ENCODE measurements around the gene CD38.
"Not testable (repeated sequence)": the region's sequence is repeated elsewhere in the genome, so short reads cannot be mapped to it uniquely, and the experiment has no call there.

The CD38 gene

DNA sequence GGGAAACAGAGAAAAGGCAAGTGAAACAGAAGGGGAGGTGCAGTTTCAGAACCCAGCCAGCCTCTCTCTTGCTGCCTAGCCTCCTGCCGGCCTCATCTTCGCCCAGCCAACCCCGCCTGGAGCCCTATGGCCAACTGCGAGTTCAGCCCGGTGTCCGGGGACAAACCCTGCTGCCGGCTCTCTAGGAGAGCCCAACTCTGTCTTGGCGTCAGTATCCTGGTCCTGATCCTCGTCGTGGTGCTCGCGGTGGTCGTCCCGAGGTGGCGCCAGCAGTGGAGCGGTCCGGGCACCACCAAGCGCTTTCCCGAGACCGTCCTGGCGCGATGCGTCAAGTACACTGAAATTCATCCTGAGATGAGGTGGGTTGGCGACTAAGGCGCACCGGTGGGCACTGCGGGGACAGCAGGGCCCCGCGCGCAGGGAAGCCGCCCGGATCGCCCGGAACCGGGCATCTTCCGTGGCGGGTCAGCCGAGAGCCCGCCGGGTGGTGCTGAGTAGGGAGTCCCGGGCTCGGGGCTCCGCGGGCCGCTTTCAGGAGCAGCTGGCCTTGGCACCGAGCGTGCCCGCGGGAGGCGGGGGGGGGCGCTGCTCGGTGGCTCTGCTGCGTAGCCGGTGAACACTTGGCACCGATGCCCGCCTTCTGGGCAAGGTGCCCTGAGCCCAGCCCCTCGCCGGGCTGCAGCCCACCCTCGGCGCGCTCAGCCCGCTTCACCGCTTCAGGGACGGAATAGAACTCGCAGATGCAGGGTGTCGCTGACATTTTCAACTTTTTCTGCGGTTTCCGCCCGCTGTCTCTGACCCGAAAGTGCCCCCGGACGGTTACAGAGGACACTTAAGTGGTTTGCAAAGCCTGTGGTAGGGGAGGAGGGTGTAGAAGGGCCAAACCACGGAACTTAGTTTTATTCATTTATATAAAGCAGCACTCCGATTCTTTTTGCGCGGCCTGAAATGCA, at the start of gene CD38:
Gene CD38 (plus strand): TSS at position 40 of the 953 bp plus-strand sequence. CDS start 87 bp downstream, at position 127.
- no peak for DNase-seq

DNA sequence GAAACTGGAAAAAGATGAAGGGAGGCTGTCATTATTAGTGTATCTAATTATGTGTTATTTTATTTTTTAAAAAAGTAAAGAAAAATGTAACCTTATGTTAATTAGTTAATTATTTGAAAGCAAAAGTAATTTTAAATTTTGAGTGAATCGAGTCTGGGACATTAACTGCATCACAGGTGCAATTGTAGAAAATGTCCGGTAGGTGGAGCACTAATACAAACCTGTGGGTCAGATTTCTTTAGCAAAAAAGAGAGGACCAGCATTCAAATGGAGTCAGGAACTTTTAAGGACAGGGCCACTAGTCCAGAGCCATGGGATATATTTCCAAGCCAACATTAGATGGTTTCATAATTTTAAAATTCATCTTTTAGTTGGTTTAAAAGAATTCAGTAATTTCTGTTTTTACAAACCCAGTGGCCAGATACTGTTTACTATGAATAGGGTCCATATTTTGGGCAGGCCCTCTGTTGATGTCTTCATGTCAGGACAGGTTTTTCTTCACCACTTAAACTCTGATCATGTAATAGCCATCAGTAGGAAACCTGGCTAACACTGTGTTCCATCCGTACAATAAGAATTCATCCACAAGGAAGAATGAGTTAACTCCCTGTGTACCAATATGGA, 48.1 kb upstream of the CD38 start:
- DNase-seq, result peak; percentile 28

DNA sequence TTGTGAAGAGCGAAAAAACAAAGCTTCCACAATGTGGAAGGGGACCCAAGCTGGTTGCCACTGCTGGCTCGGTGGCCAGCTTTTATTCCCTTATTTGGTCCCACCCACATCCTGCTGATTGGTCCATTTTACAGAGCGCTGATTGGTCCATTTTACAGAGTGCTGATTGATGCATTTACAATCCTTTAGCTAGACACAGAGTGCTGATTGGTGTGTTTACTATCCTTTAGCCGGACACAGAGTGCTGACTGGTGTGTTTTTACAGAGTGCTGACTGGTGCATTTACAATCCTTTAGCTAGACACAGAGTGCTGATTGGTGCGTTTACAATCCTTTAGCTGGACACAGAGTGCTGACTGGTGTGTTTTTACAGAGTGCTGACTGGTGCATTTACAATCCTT, 45.1 kb upstream of the CD38 start:
- DNase-seq, result not testable (repeated sequence)

DNA sequence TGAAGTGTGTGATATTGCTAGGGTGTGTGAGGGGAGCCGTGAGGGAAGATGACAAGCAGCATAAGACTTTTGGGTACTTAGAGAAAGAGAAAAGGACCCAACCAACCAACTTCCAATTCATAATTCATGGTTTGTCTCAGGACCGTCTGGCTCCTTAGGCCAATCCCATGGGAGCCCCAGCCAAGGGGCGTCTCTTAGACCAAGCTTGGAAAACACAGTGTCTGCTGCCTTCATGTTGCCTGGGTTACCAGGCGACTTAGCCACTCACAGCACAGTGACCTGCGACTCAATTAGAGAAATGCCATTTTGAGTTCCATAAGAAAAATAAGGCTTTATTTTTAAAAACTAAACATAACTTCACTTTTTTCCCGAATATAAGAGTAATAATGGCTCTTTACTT, 42.6 kb upstream of the CD38 start:
- DNase-seq, result no peak

DNA sequence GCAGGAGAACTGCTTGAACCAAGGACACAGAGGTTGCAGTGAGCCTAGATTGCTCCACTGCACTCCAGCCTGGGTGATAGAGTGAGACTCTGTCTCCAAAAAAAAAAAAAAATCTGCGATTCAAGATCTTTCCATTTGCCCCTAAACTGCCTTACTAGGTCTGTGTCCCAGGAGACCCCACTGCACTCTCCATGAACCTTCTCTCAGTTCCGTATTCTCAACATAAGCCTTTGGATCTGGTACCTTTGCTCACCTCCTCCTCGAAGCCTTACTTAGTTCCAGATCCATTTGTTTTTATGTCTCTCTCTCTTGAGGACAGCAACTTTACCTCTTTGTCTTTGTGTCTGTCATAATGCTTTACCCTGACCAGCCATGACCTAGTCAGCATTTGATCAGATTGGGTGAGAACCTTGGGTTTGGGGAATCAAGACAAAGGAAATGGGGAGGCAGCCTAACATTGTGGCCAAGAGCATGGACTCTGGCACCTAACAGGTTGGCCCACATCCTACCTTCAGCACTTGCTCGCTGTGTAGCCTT, 41.5 kb upstream of the CD38 start:
- no peak for DNase-seq

DNA sequence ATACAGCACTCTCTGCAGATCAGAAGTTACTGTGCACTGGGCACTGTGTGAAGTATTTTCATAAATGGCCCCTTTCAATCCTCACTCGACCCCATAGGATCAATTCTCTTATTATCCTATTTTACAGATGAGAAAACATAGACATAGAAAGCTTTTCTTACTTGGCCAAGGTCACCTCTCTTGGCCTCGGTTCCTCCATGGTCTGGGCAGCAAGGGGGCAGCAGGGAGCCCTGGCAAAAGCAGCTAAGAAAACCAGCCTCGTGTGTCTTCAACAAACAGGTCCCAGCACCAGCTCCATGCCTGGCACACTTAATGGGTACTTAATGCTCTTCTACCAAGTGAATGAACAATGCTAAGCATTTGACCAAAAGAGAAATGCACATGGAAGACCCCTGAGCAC, 40.9 kb upstream of the CD38 start:
- no peak for DNase-seq

DNA sequence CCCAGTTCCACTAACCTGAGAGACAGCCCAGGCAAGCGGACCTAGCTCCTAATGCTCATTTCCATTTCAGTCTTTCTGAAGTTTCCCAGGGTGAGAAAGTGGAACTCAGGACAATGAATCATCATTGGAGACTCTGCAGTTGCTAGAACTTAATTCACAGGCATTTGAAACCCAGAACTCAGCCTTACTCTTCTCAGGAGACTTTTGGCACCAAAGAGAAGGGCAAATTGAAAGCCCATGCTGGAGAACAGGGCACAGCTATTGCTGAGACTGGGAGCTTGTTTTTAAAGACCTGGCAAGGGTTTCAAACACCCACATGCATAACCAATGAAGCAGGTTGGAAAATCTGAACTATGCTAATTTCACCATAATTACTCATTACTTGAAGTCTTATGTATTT, 39.3 kb upstream of the CD38 start:
- DNase-seq, result no peak

DNA sequence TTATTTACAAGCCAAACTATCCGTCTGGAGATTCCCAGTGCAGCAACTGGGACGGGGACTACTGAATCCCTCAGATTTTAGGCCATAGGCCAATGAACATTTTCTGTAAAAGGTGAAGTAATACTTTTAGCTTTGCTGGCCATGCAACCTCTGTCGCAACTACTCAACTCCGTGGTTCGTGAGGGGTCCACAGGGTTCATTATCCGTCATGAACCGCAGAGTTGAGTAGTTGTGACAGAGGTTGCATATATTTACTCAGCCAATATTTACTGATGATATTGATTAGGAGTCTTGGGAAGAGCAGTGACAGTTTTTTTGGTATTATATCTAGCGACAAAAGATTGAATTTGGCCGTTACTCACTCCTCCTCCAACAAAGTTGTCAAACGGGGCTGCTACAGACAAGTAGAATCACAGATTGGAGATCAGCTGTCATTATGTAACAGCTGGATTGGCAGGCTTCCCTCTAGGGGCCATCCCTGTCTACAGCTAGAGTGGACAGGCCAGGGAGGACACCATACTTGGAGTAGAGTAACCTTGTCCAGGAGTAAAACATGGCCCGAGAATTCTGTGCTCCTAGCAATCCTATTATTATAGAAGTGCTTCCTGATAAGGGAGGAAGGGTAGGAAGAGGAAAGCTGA, 37.2 kb upstream of the CD38 start:
- no peak for DNase-seq

DNA sequence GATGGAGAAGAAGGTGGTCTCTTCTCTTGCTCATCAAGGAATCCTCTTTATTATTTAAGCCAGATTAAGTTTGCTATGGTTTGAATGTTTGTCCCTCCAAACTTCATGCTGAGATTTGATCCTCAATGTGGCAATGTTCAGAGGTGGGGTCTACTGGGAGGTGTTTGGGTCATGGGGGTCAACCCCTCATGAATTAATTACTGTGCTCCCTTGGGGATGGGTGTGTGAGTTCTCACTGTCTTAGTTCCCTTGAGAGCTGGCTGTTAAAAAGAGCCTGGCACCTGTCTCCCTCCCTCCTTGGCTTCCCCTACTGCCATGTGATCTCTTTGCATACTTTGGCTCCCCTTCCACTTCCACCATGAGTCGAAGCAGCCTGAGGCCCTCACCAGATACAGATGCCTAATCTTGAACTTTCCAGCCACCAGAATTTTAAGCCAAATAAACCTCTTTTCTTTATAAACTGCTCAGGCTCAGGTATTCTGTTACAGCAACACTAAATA, 36.0 kb upstream of the CD38 start:
- DNase-seq, result no peak

DNA sequence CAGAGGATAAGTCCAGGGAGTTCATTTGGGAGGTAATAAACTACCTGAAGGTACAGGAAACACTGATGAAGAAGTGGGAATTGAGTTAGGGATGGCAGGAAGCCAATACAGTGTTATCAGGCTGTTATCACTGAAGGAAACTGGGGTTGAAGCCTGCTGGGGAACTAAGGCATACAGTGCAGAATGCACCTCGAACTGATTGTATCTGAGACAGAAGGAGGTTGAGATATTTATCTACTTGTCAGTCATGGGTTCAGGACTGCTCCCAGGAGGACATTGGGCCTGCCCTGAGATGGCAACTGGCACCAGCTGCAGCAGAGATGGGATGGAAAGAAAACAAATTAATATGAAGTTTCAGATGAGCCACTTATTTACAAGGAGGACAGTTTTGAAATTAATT, 35.5 kb upstream of the CD38 start:
- DNase-seq, result no peak

DNA sequence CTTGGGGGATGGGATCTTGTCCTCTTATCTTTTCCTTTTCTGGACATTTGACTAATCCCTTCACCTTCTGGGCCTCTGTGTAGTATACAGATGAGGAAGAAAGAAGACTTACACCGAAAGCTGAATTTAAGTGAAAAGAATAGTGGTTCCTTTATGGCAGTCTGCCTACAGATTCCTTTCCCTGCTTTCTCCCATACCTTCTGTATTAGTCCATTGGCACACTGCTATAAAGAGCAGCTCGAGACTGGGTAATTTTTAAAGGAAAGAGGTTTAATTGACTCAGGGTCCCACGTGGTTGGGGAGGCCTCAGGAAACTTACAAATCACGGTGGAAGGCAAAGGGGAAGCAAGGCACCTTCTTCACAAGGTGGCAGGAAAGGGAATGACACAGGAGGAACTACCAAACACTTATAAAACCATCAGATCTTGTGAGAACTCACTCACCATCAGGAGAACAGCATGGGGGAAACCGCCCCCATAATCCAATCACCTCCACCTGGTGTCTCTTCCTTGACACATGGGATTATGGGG, 34.0 kb upstream of the CD38 start:
- DNase-seq, result no peak

DNA sequence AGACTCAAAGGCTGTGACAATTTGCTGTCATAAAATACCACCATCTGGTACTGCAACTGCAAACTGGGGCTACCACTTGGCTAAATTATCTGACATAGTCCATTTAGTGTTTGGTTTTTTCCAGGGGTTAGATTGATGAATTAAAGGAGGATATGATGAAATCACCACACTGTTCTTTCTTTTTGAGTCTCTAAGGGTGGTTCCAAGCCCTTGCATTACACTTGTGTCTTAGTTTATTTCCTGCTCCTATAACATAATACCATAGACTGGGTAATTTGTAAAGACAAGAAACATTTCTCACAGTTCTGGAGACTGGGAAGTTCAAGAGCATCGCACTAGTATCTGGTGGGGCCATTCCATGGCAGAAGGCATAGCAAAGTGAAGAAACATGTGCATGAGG, 32.0 kb upstream of the CD38 start:
- DNase-seq, result no peak

DNA sequence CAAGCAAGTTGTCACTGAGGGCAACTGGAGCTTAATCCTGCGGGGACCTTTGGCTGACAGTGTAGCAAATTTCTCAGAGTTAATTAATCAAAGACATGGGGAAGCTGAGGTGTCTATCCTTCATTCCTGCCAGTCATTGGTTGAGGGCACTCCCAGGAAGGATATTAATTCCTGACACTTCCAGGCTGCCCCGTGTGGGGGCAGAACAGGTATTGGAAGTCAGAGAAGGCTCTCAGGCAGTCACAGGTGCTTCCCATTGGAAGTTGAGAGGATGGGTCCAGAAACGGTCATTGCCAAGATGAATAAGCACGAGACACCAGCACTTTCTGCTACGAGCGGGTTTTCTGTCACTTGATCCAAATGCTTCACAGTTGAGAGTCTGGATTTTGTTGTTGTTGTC, 29.1 kb upstream of the CD38 start:
- DNase-seq, result no peak

DNA sequence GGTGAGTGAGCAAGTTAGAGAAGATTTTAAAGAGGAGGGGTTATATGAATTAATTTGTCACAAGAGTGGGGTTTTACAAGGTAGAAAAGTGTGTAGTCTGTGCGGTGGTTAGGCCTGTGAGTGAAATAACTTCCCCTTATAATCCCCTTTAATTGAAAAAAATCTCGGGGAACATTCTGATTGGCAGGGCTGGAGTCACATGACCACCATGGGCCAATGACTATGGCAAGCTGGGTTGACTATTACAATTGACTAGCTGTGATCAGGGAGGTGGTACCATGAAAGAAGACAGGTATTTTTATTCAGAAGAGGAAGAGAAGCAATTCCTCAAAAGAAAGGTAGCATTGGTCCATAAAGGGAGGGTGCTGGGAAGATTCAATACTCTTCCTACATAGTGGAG, 27.0 kb upstream of the CD38 start:
- DNase-seq, result no peak

DNA sequence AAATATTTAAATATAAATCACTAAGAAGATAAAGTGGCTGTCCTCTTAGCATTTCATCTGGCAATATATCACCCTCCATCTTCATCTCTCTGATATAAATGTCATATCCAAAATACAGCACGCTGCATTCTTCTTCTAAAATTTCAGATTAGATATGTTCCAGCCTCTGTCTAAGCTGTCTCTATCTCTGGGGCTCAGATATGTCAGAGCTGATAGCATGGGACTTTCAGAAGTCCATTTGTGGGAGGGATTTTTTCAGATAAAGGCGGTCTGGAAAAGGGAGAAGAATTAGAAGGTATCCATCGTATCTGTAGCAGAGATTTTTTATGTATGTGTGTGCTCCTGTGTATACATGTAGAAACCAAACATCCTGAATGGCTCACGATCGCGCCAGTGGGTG, 25.0 kb upstream of the CD38 start:
- no peak for DNase-seq

DNA sequence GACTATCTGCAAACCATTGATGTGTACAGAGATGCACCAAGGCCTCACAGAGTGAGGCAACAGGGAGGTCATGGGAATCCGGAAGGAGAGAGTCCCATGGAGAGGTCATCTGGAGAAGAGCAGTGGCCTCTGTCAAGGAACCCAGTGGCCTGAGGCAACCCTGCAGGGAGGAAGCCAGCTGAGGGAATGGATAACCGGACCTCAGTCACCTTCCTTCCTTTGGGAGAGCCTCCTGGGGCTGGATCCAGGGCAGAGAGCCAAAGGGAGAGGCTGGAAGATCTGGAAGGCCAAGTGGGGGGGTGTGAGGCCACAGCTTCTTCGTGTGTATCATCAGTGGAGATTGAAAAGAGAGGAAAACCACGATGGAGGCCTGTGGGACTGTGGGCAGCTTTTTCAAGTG, 24.3 kb upstream of the CD38 start:
- no peak for DNase-seq

DNA sequence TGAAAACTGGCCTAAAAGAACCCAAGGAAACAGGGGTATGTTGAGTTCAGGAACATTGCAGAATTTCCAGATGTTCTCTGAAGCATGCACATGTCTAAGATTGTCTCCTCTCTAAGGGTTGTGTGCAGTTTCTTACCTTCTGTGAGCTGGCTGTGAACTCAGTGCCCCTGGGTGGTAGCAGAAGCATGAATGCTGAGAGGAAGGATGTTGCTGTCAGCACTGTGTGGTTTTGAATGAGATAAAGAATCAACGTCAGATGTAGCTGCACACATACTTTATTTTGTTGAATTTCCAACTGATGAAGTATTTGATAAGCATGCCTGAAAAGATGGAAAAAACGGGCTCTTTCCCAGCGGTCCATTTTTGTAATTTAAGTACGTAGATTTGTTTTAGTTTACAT, 23.8 kb upstream of the CD38 start:
- DNase-seq, result no peak

DNA sequence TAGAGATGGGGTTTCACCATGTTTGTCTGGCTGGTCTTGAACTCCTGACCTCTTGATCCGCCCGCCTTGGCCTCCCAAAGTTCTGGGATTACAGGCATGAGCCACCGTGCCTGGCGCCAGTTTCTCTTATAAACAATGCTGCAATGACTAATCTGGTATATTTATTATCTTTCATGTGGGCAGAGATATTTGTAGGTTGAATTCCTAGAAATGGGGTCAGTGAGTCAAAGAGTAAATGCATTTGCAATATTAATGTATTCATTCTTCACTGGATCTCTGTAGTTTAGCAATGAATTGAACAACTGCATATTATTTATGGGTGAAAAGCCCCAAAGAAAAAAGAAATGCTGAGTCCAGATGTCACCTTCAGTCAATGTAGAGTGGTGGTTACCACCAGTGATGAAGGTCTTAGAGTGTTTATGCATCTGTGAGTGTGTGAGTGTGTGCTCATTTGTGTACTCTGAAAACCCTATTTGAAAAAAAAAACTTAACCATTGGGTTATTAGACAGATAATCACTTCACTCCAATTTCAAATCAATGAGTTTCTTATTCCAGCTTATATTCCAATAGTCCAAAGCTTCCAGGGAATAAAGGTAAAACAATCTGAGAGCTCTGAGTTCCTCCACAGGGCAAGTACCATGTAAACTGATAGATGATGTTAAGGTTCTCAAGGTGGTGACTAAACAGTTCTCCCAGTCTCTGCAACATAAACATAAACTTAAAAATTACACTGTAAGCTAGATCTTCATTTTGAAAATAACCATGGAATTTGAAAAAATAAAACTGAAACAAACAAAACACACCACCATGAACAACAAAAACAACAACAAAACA, 22.6 kb upstream of the CD38 start:
- DNase-seq, result no peak

DNA sequence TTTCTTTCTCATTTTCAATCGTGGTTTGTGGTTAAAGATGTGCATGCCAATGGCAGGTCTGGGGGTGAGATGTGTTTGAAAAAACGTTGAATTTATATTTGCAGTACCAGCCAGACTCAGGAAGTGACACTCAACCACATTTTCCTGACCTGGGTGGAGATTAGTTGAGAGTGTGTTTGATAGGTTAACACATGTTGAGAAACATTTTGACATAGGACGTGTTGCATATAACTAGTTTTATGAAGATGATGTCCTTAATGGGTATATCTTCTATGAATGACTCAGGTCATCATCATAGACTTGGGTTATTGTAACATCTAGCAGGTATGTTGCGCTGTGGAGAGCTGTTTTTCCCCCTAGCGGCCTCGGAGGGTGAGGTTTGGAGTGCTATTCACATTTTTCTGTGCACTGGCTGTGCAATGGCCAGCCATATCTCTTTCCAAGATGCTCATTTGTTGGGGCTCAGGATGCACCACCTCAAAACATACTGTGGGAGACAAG, 21.7 kb upstream of the CD38 start:
- DNase-seq, result no peak

DNA sequence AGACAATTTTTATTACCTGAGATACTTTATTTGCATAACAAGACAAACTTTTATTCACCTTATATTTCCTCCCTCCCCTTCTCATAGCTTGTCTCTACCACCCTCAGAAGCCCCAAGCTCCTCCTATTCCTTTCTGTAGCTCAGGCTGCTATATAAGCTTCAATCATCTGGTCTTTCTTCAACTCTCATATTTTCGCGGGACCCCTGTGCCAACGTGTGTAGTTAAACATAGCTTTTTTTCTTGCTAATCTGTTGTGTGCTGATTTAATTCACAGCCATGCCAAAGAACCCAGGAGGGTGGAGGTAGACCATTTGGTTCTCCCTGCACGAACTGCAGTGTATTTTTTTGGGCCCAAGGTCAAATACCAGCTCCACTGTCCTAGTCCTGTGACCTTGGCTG, 21.1 kb upstream of the CD38 start:
- no peak for DNase-seq

DNA sequence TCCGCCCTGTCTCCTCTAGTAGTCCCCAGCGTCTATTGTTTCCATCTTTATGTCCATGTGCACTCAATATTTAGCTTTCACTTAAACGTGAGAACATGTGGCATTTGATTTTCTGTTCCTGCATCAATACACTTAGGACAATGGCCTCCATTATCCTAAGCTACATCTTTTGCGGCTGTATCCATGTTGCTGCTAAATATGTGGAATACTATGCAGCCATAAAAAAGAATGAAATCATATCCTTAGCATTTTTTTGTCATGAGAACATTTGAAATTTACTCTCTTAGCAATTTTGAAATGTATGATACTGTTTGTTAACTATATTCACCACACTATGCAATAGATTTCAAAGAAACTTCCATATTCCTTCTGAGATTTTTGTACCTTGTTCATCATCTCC, 19.8 kb upstream of the CD38 start:
- no peak for DNase-seq

DNA sequence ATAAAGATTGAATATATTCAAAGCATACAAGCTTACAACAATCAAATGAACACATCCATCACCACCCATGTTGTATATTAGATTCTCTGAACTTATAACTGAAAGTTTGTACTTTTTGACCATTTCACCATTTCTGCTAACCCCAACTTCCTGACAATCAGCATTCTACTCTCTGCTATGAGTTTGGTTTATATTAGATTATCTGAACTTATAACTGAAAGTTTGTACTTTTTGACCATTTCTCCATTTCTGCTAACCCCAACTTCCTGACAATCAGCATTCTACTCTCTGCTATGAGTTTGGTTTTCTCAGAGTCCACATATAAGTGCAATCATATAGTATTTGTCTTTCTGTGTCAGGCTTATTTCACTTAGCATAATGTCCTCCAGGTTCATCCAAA, 15.7 kb upstream of the CD38 start:
- DNase-seq, result not testable (repeated sequence)

Data from COR-L47 (cell line).